Central memory CD8-positive, alpha-beta T cell (primary cell): ENCODE measurements around the gene NMNAT2.

Experiments used
- ATAC-seq: fragments of 150-1000 bp; cut with Tn5 transposase; replicated peaks from 2 replicates; pipeline ENCODE4 v1.10.0; 2022; ENCODE audit warnings: mild to moderate bottlenecking, moderate FRiP score, moderate number of reproducible peaks; ENCODE audit not compliant: poor library complexity, severe bottlenecking; ENCODE audit errors: extremely low read depth
- DNase-seq, 2 donors: peaks; one replicate each; pipeline ENCODE4 v3.0.0; 2021; ENCODE audit warnings: low spot score in 2 of 2
- H3K27ac Mint-ChIP-seq: one replicate; pipeline ENCODE4 v1.8.0; 2022; ENCODE audit warnings: low read depth, mild to moderate bottlenecking, moderate library complexity, mixed read lengths
- H3K27me3 Mint-ChIP-seq: one replicate; pipeline ENCODE4 v1.8.0; 2022; ENCODE audit warnings: mixed read lengths
- H3K36me3 Mint-ChIP-seq: one replicate; pipeline ENCODE4 v1.8.0; 2022; ENCODE audit warnings: mild to moderate bottlenecking, moderate library complexity, mixed read lengths; ENCODE audit not compliant: insufficient read depth
- H3K4me1 Mint-ChIP-seq: one replicate; pipeline ENCODE4 v1.8.0; 2022; ENCODE audit warnings: mixed read lengths
- H3K4me3 Mint-ChIP-seq: one replicate; pipeline ENCODE4 v1.8.0; 2022; ENCODE audit warnings: mild to moderate bottlenecking, moderate library complexity, mixed read lengths
- H3K9me3 Mint-ChIP-seq: one replicate; pipeline ENCODE4 v1.8.0; 2022; ENCODE audit warnings: mixed read lengths

The NMNAT2 gene

GRCh38 chr1:183227422-183228346 is 190.5 kb downstream of the NMNAT2 start:
- no peaks in the 10 kb centered on the region for H3K4me1 Mint-ChIP-seq
- ATAC-seq (no peak), DNase-seq (no peak)
- peaks cover 13% of the 10 kb centered on the region for H3K27me3 Mint-ChIP-seq
- no peaks in the 10 kb centered on the region for H3K9me3 Mint-ChIP-seq
- H3K27ac Mint-ChIP-seq: no peak overlapping the region
- no peak overlapping the region for H3K4me3 Mint-ChIP-seq
- H3K36me3 Mint-ChIP-seq: peaks cover 2% of the 10 kb centered on the region

- H3K27ac Mint-ChIP-seq: no peak overlapping the region
- DNase-seq (no peak), ATAC-seq (no peak)
- peaks cover 13% of the 10 kb centered on the region for H3K27me3 Mint-ChIP-seq
- H3K36me3 Mint-ChIP-seq: peaks cover 2% of the 10 kb centered on the region
- H3K9me3 Mint-ChIP-seq: no peaks in the 10 kb centered on the region
- no peaks in the 10 kb centered on the region for H3K4me1 Mint-ChIP-seq
- no peak overlapping the region for H3K4me3 Mint-ChIP-seq
Observed at GRCh38 chr1:183226963-183227362, 191.2 kb downstream of the NMNAT2 start.

DNA sequence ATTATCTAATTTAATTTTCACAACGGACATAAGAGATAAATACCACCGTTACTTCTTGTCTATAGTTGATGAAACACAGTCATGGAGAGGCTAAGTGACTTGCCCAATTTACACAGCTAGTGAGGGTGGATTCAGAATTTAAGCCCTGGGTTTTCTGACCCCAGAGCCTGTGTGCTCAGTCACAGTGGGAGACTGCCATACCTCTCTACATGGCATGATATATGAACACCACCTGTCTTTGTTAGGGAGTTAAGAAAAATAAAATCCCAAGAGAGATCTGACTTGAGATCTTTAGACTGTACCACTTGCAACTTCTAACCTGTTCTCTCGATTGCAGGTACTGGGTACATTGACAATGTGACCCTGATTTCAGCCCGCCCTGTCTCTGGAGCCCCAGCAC is 191.8 kb downstream of the NMNAT2 start:
- Mint-ChIP-seq H3K27me3 (peaks cover 13% of the 10 kb centered on the region), H3K27ac (no peak overlapping the region), H3K36me3 (peaks cover 2% of the 10 kb centered on the region), H3K4me1 (no peaks in the 10 kb centered on the region), H3K4me3 (no peak overlapping the region), H3K9me3 (no peaks in the 10 kb centered on the region)
- ATAC-seq (no peak), DNase-seq (no peak)

DNA sequence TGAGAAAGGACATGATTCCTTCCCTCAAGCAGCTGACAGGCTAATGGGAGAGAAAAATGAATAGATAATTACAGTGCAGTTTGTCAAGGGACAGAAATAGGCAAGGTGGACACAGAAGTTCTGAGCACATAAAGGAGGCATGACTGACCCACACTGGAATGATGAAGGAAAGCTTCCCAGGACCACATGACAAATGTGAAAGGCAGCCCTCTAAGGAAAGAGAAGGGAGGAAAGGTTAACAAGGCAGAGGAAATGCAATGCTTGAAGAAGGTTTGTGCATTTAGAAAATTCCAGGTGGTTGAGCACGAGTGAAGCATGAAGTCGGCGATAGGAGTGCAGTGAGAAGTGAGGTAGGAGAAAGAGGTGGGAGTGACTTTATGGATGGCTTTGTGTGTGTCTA is 194.7 kb downstream of the NMNAT2 start:
- DNase-seq: no peak
- Mint-ChIP-seq H3K4me3 (no peak overlapping the region), H3K27ac (no peak overlapping the region), H3K36me3 (peaks cover 2% of the 10 kb centered on the region), H3K9me3 (no peaks in the 10 kb centered on the region), H3K4me1 (peaks cover 6% of the 10 kb centered on the region), H3K27me3 (peaks cover 13% of the 10 kb centered on the region)
- ATAC-seq: no peak

- Mint-ChIP-seq H3K27ac (no peak overlapping the region), H3K36me3 (peaks cover 2% of the 10 kb centered on the region), H3K27me3 (peaks cover 13% of the 10 kb centered on the region), H3K4me3 (no peak overlapping the region), H3K4me1 (peaks cover 6% of the 10 kb centered on the region), H3K9me3 (no peaks in the 10 kb centered on the region)
- no peak for ATAC-seq
- DNase-seq: no peak
Observed at GRCh38 chr1:183222909-183223308, 195.3 kb downstream of the NMNAT2 start.

GRCh38 chr1:183219616-183220009 is 198.6 kb downstream of the NMNAT2 start:
- Mint-ChIP-seq H3K36me3 (no peaks in the 10 kb centered on the region), H3K4me1 (peaks cover 6% of the 10 kb centered on the region), H3K27me3 (peaks cover 18% of the 10 kb centered on the region), H3K4me3 (no peak overlapping the region), H3K9me3 (no peaks in the 10 kb centered on the region), H3K27ac (no peak overlapping the region)
- DNase-seq (no peak), ATAC-seq (no peak)

DNA sequence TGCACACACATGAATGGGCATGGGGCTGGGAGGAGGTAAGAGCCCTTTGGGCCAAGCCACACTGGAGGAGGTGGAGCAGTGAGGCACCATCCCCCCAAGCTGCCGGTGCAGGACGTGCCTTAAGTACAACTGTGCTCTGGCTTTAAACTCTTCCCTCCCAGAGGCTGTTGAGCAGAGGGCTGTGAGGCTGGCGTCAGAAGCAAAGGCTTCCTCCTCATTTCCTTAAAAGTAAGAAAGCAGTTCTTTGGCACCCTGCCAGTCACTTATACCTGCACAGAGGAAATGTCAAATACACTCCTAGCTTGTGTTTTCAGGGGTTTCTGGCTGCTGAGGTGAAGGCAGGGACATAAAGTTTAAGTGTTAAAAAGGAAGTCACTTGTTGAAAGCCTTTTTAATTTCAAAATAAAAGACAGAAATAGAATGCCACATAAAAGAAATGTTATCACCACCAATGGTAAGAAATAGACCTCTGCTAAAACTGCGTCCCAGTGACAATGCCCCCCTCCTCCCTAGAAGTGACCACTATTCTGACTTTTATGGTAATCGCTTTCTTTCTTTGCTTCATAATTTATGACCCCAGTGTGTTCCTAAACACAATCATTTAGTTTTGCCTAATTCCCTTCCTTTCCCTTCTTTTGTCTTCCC is 199.1 kb downstream of the NMNAT2 start:
- Mint-ChIP-seq H3K9me3 (no peaks in the 10 kb centered on the region), H3K27me3 (peaks cover 22% of the 10 kb centered on the region)

DNA sequence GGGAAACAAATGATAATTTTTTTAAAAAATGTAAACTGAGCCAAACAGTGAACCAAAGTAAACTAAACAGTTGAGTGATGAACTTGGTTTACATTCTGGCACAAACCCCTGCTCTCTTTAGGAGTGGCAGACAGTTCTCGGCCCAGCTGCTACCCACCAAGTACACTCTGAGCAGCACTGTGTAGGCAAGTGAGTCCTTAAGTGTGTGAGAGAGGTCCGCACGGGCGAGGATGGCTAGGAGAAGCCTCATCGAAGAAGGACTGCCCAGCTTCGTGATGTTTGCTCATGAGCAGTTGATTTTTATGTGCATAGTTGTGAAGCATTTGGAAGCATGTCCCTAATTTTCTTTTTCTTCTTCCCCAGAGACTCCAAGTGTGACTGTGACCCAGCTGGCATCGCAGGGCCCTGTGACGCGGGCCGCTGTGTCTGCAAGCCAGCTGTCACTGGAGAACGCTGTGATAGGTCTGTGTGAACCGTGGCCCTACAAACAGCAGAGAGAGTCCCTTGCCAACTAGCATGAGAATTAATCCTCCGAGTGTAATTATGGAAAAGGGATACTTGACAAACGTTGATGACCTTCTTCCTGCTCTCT is 200.1 kb downstream of the NMNAT2 start:
- peaks cover 24% of the 10 kb centered on the region for H3K27me3 Mint-ChIP-seq
- H3K36me3 Mint-ChIP-seq: no peaks in the 10 kb centered on the region
- H3K4me3 Mint-ChIP-seq: no peak overlapping the region
- no peak for ATAC-seq
- no peak for DNase-seq
- no peaks in the 10 kb centered on the region for H3K9me3 Mint-ChIP-seq
- no peak overlapping the region for H3K27ac Mint-ChIP-seq
- peaks cover 6% of the 10 kb centered on the region for H3K4me1 Mint-ChIP-seq

More for the DNA sequence above, 199.1 kb downstream of the NMNAT2 start:
- DNase-seq: no peak
- H3K4me1 Mint-ChIP-seq: peaks cover 6% of the 10 kb centered on the region
- H3K27ac Mint-ChIP-seq: no peak overlapping the region
- ATAC-seq: peak; percentile 10
- H3K4me3 Mint-ChIP-seq: no peak overlapping the region
- no peaks in the 10 kb centered on the region for H3K36me3 Mint-ChIP-seq

DNA sequence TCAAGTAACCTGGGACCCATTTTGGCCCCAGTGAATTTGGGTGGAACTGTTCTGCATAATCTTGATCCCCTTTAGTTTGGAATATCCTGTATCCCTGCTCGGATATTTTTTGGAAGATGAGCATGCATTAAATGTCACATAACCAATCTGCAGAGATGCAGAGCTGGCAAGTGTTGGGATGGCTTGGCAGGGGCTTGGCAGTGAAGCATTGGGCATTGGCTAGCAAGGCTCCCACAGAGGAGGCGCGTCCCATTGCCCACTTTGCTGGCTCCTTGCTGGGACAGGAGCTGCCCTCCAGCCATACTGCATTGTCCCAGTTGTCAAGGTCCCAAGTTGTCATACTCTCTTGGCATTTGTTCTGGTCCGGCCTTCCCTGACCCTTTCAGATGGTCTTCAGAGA is 202.2 kb downstream of the NMNAT2 start:
- DNase-seq (no peak), ATAC-seq (no peak)
- Mint-ChIP-seq H3K27me3 (peaks cover 37% of the 10 kb centered on the region), H3K4me3 (no peak overlapping the region), H3K27ac (no peak overlapping the region), H3K9me3 (no peaks in the 10 kb centered on the region), H3K4me1 (peaks cover 6% of the 10 kb centered on the region), H3K36me3 (no peaks in the 10 kb centered on the region)

DNA sequence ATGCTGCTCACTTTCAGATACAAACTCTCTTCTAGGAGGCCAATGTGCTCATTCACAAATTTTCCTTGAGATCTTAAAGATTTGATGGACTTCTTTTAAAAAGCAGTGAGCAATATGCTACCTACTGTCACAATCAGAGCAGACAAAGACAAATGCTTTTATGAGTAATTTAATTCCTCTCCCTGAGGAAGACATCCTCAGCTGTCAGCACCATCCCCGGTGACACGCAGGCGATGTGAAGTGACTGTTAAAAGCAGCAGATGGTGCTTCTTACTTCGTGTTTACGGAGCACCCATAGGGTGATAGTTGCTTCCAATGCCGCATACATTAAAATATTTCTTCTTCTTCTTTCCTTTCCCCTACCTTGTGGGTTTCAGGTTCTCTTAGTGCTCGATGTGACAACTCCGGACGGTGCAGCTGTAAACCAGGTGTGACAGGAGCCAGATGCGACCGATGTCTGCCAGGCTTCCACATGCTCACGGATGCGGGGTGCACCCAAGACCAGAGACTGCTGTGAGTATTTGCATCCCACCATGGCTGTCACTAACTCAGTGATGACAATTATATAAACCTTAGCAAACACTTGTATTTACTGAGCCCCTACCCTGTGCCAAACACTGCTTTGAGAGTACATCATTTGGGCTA is 203.0 kb downstream of the NMNAT2 start:
- Mint-ChIP-seq H3K4me1 (peaks cover 6% of the 10 kb centered on the region), H3K4me3 (no peak overlapping the region), H3K27ac (no peak overlapping the region), H3K27me3 (peaks cover 38% of the 10 kb centered on the region), H3K36me3 (no peaks in the 10 kb centered on the region), H3K9me3 (no peaks in the 10 kb centered on the region)
- ATAC-seq: no peak
- no peak for DNase-seq

GRCh38 chr1:183214021-183214970 is 203.9 kb downstream of the NMNAT2 start:
- ATAC-seq (no peak), DNase-seq (no peak)
- H3K27me3 Mint-ChIP-seq: peaks cover 46% of the 10 kb centered on the region
- no peak overlapping the region for H3K27ac Mint-ChIP-seq
- H3K9me3 Mint-ChIP-seq: no peaks in the 10 kb centered on the region
- no peaks in the 10 kb centered on the region for H3K36me3 Mint-ChIP-seq
- H3K4me3 Mint-ChIP-seq: no peak overlapping the region
- no peaks in the 10 kb centered on the region for H3K4me1 Mint-ChIP-seq

DNA sequence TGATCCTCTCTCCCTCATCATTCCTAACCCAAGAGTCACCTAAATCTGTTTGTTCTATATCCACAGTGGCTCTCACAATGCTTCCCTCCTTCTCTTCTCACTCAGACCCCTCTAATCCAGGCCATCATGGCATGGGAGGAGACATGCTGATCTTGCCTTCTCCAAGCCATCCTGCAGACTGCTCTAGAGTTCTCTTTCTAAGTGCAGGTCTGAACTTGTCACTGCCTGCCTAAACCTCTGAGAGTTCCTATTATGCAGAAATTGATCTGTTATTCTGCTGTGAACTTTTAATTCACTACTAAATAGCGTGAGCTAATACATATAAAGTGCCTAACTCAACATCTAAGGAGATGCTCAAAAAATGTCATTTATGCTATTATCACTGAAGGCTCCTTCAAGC is 205.3 kb downstream of the NMNAT2 start:
- Mint-ChIP-seq H3K36me3 (no peaks in the 10 kb centered on the region), H3K4me3 (no peak overlapping the region), H3K27ac (no peak overlapping the region), H3K9me3 (no peaks in the 10 kb centered on the region), H3K4me1 (no peaks in the 10 kb centered on the region), H3K27me3 (peaks cover 50% of the 10 kb centered on the region)
- DNase-seq (no peak), ATAC-seq (no peak)
